IMR-90 (cell line): ENCODE results near the gene ADAMTSL1. TPM values are rescaled to one million over a fixed set of nuclear protein-coding genes. Genes with fewer than 3 reads are reported as not detected.

Experiments used
- ATAC-seq: fragments of 200-7000 bp; cut with Tn5 transposase; 2 replicates; pipeline ENCODE4 v1.9.1; 2020; ENCODE audit warnings: low read depth, mild to moderate bottlenecking, moderate library complexity
- BruUV-seq: library from RNA; stranded (reverse); fragments of 400-500 nt; replicated peaks from 2 replicates; lab custom pipeline; 2021; lab: Mats Ljungman, UMichigan
- CTCF ChIA-PET: fragments of 300-600 bp; formaldehyde crosslinking; extraction: SDS; loops from one replicate; lab custom pipeline; 2021; ENCODE audit warnings: antibody characterized with exemption; lab: Yijun Ruan, JAX
- POLR2A ChIA-PET: fragments of 300-600 bp; sonication (Branson Sonifier 250); formaldehyde crosslinking; loops from one replicate; lab custom pipeline; 2022; ENCODE audit warnings: antibody characterized with exemption; ENCODE audit not compliant: unreplicated experiment; lab: Charles Lee
- DNase-seq: peaks from one replicate; pipeline ENCODE4 v3.0.0; 2013
- H2AFZ ChIP-seq: replicated peaks from 2 replicates; pipeline ENCODE3; 2013; ENCODE audit warnings: low read length, mild to moderate bottlenecking; ENCODE audit not compliant: poor library complexity
- H2AK5ac ChIP-seq: 2 replicates; pipeline ENCODE4 v1.6.1; 2013; ENCODE audit warnings: low read depth, low read length, inconsistent platforms
- H2AK9ac ChIP-seq: replicated peaks from 2 replicates; pipeline ENCODE3; 2013; ENCODE audit warnings: mild to moderate bottlenecking, low read depth, low read length, moderate library complexity; ENCODE audit not compliant: poor library complexity
- H2BK120ac ChIP-seq: 2 replicates; pipeline ENCODE4 v1.6.1; 2013; ENCODE audit warnings: low read depth, low read length, inconsistent platforms
- H2BK15ac ChIP-seq: 3 replicates; pipeline ENCODE4 v1.6.1; 2013; ENCODE audit warnings: low read depth, low read length, inconsistent platforms
- H2BK20ac ChIP-seq: 2 replicates; pipeline ENCODE4 v1.6.1; 2013; ENCODE audit warnings: low read depth, mild to moderate bottlenecking, inconsistent platforms, low read length, moderate library complexity
- H2BK5ac ChIP-seq: 2 replicates; pipeline ENCODE4 v1.6.1; 2013; ENCODE audit warnings: mild to moderate bottlenecking, low read depth, low read length, inconsistent platforms; ENCODE audit not compliant: poor library complexity, severe bottlenecking
- H3K14ac ChIP-seq: replicated peaks from 2 replicates; pipeline ENCODE4 v1.6.1; 2013; ENCODE audit warnings: low read depth, low read length, inconsistent platforms
- H3K18ac ChIP-seq: 2 replicates; pipeline ENCODE4 v1.6.1; 2013; ENCODE audit warnings: low read depth, low read length, control low read depth
- H3K23ac ChIP-seq: 2 replicates; pipeline ENCODE4 v1.6.1; 2013; ENCODE audit warnings: low read depth, low read length, inconsistent platforms
- H3K27ac ChIP-seq: 2 replicates; pipeline ENCODE4 v1.5.1; 2013; ENCODE audit warnings: mild to moderate bottlenecking, control low read depth, low read length; ENCODE audit not compliant: insufficient read depth
- H3K27me3 ChIP-seq: 2 replicates; pipeline ENCODE4 v1.6.1; 2013; ENCODE audit warnings: low read length; ENCODE audit not compliant: control insufficient read depth, insufficient read depth
- H3K36me3 ChIP-seq: 2 replicates; pipeline ENCODE4 v1.6.1; 2013; ENCODE audit warnings: low read length, mixed read lengths; ENCODE audit not compliant: control insufficient read depth, insufficient read depth
- H3K4ac ChIP-seq: 2 replicates; pipeline ENCODE4 v1.6.1; 2013; ENCODE audit warnings: low read depth, low read length, inconsistent platforms
- H3K4me1 ChIP-seq: 2 replicates; pipeline ENCODE4 v1.6.1; 2013; ENCODE audit warnings: low read length, mixed read lengths; ENCODE audit not compliant: control insufficient read depth, insufficient read depth
- H3K4me2 ChIP-seq: 2 replicates; pipeline ENCODE4 v1.6.1; 2013; ENCODE audit warnings: low read depth, mild to moderate bottlenecking, control low read depth, low read length, moderate library complexity
- H3K4me3 ChIP-seq: 2 replicates; pipeline ENCODE4 v1.5.1; 2013; ENCODE audit warnings: low read depth, mild to moderate bottlenecking, control low read depth, low read length, moderate library complexity; ENCODE audit not compliant: insufficient read depth
- H3K56ac ChIP-seq: 2 replicates; pipeline ENCODE4 v1.6.1; 2013; ENCODE audit warnings: low read length, inconsistent platforms; ENCODE audit not compliant: insufficient read depth; ENCODE audit errors: extremely low read depth
- H3K79me1 ChIP-seq, 2 experiments: 2 replicates each; pipeline ENCODE4 v1.6.1; 2013; ENCODE audit warnings: low read length in 2 of 2, inconsistent platforms in 1 of 2, low read depth in 1 of 2
- H3K9ac ChIP-seq: 2 replicates; pipeline ENCODE4 v1.6.1; 2013; ENCODE audit warnings: low read depth, low read length, control low read depth
- H3K9me1 ChIP-seq: 2 replicates; pipeline ENCODE4 v1.6.1; 2013; ENCODE audit warnings: low read length, inconsistent platforms; ENCODE audit not compliant: insufficient read depth
- H3K9me3 ChIP-seq: 2 replicates; pipeline ENCODE4 v1.6.1; 2013; ENCODE audit warnings: low read length; ENCODE audit not compliant: control insufficient read depth, insufficient read depth
- H4K20me1 ChIP-seq: 2 replicates; pipeline ENCODE4 v1.6.1; 2013; ENCODE audit warnings: low read length, inconsistent platforms; ENCODE audit not compliant: insufficient read depth
- H4K5ac ChIP-seq: 2 replicates; pipeline ENCODE4 v1.6.1; 2013; ENCODE audit warnings: mild to moderate bottlenecking, low read depth, low read length, control low read depth
- H4K8ac ChIP-seq, 2 experiments: 2 replicates each; pipeline ENCODE4 v1.6.1; 2013; ENCODE audit warnings: low read depth in 2 of 2, low read length in 2 of 2, control low read depth in 1 of 2, inconsistent platforms in 1 of 2
- H4K91ac ChIP-seq: 2 replicates; pipeline ENCODE4 v1.6.1; 2013; ENCODE audit warnings: low read depth, low read length, inconsistent platforms; ENCODE audit not compliant: insufficient read depth
- BHLHE40 ChIP-seq: fragments of 150-350 bp; IDR thresholded peaks from 2 replicates; pipeline ENCODE4 v1.6.1; 2016; ENCODE audit warnings: mild to moderate bottlenecking, low read depth, low read length
- CEBPB ChIP-seq: IDR thresholded peaks from 2 replicates; pipeline ENCODE4 v1.6.1; 2012; ENCODE audit warnings: low read depth, low read length, improper control_type of control experiment
- CHD1 ChIP-seq: IDR thresholded peaks from 2 replicates; pipeline ENCODE4 v1.6.1; 2012; ENCODE audit warnings: low read depth, low read length, improper control_type of control experiment
- ELK1 ChIP-seq: fragments of 150-350 bp; IDR thresholded peaks from 2 replicates; pipeline ENCODE4 v1.6.1; 2016; ENCODE audit warnings: low read depth, mild to moderate bottlenecking, low read length, moderate library complexity, borderline replicate concordance
- FOS ChIP-seq: fragments of 150-350 bp; IDR thresholded peaks from 2 replicates; pipeline ENCODE4 v1.6.1; 2016; ENCODE audit warnings: low read depth, low read length
- MAFK ChIP-seq: IDR thresholded peaks from 2 replicates; pipeline ENCODE4 v1.6.1; 2012; ENCODE audit warnings: low read depth, low read length, improper control_type of control experiment
- MAZ ChIP-seq: IDR thresholded peaks from 2 replicates; pipeline ENCODE4 v1.6.1; 2012; ENCODE audit warnings: low read depth, mild to moderate bottlenecking, low read length, improper control_type of control experiment, moderate library complexity, borderline replicate concordance
- MXI1 ChIP-seq: IDR thresholded peaks from 2 replicates; pipeline ENCODE4 v1.6.1; 2012; ENCODE audit warnings: low read depth, mild to moderate bottlenecking, low read length, moderate library complexity, borderline replicate concordance
- NFE2L2 ChIP-seq: fragments of 150-350 bp; IDR thresholded peaks from 2 replicates; pipeline ENCODE4 v1.6.1; 2016; ENCODE audit warnings: low read depth, mild to moderate bottlenecking, low read length
- POLR2A ChIP-seq: IDR thresholded peaks from 2 replicates; pipeline ENCODE4 v1.6.1; 2012; ENCODE audit warnings: mild to moderate bottlenecking, low read depth, low read length
- RAD21 ChIP-seq: IDR thresholded peaks from 2 replicates; pipeline ENCODE4 v1.6.1; 2012; ENCODE audit warnings: low read length, improper control_type of control experiment
- RCOR1 ChIP-seq: IDR thresholded peaks from 2 replicates; pipeline ENCODE4 v1.6.1; 2012; ENCODE audit warnings: mild to moderate bottlenecking, low read length, improper control_type of control experiment; ENCODE audit not compliant: insufficient replicate concordance
- RFX5 ChIP-seq: IDR thresholded peaks from 2 replicates; pipeline ENCODE4 v1.8.0; 2012; ENCODE audit warnings: low read depth, mild to moderate bottlenecking, low read length, moderate library complexity
- SMC3 ChIP-seq: fragments of 150-350 bp; IDR thresholded peaks from 2 replicates; pipeline ENCODE4 v1.6.1; 2016; ENCODE audit warnings: low read depth, mild to moderate bottlenecking, antibody characterized with exemption, low read length, moderate library complexity
- USF2 ChIP-seq: fragments of 150-350 bp; IDR thresholded peaks from 2 replicates; pipeline ENCODE4 v1.6.1; 2017; ENCODE audit warnings: mild to moderate bottlenecking, antibody characterized with exemption, low read length, low read depth
- WGBS, 2 experiments: methylation state at CpG; one replicate each; pipeline versions ENCODE4 v1.1.5 to v1.1.7; 2013; ENCODE audit warnings: missing lambda C conversion rate in 2 of 2; ENCODE audit not compliant: insufficient read length in 1 of 2; ENCODE audit errors: extremely low coverage in 2 of 2; 5-methylcytosine and 5-hydroxymethylcytosine counted together
- dilution Hi-C: fragments of 300-500 bp; cut with HindIII; formaldehyde crosslinking; loops from one replicate; pipeline ENCODE4 v1.14.3; 2018; ENCODE audit warnings: low sequenced_read_pairs; ENCODE audit not compliant: unreplicated experiment
- in situ Hi-C: fragments of 300-500 bp; cut with MboI; formaldehyde crosslinking; loops from 3 replicates; pipeline ENCODE4 v1.14.3; 2019; ENCODE audit warnings: low sequenced_read_pairs, inconsistent platforms, mixed read lengths
- intact Hi-C: fragments of 100-400 bp; cut with micrococcal nuclease; formaldehyde crosslinking; loops from 2 replicates; pipeline ENCODE4 v1.10.0; 2022
- polyA plus RNA-seq, 3 experiments: library from polyadenylated mRNA; depleted of rRNA; stranded (reverse); fragments of >200 nt; gene quantifications; 2 replicates each; pipeline ENCODE4 v1.2.3, GENCODE V29; 2012; ENCODE audit warnings: low replicate concordance in 1 of 3
- total RNA-seq: library from RNA; depleted of rRNA; stranded (reverse); fragments of >200 nt; gene quantifications from 2 replicates; pipeline ENCODE4 v1.2.3, GENCODE V29; 2012
- TF ChIP-seq, protein P1 (sequence below): conservative IDR thresholded peaks from 2 replicates; pipeline ENCODE4 v1.5.1; 2012; ENCODE audit warnings: mild to moderate bottlenecking, low read depth, low read length, improper control_type of control experiment

ADAMTSL1 gene
- total and polyA plus RNA-seq, 2 of the 4 experiments (the other 2 are of a cell fraction): 38.2 to 62.2 TPM

DNA sequence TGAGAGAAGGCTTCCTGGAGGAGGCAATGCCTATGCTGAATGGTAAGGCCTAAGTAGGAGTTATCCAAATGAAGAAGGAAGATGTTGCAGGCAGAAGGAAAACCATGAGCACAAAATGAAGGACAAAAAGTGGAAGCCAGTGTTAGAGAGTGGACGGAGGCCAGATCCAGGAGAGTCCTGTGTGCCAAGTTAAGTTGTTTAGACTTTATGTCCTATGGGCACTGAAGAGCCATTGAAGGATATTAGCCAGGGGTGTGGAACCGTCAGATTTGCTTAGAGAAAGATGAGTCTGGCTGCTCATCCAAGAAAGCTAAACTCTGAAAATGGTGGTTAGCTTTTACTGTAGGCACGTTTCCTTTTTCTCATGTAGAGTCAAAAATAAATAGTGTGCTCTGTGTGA lies 254.7 kb downstream of the ADAMTSL1 start:
- Histone ChIP-seq H3K23ac (no peak overlapping the region), H2BK20ac (no peak overlapping the region), H3K4me3 (no peak overlapping the region), H3K4me1 (no peaks in the 10 kb centered on the region; the same call in 1 of the 2 replicates), H3K56ac (no peak overlapping the region), H2AK9ac (no peak overlapping the region), H4K20me1 (no peaks in the 10 kb centered on the region), H4K5ac (no peak overlapping the region), H3K27ac (no peak overlapping the region), H3K9me1 (no peaks in the 10 kb centered on the region), H3K27me3 (no peaks in the 10 kb centered on the region), H2BK15ac (no peak overlapping the region), H2AK5ac (no peak overlapping the region), H2BK5ac (no peak overlapping the region), H3K9me3 (no peaks in the 10 kb centered on the region), H4K8ac (no peak overlapping the region), H3K36me3 (no peaks in the 10 kb centered on the region), H3K79me1 (no peaks in the 10 kb centered on the region), H3K14ac (no peak overlapping the region), H3K4ac (no peak overlapping the region), H3K9ac (no peak overlapping the region), H4K91ac (no peak overlapping the region), H3K4me2 (no peak overlapping the region), H2AFZ (no peak overlapping the region), H2BK120ac (no peak overlapping the region; the same call in 1 of the 2 replicates), H3K18ac (no peak overlapping the region)
- no peak for ATAC-seq
- in situ Hi-C loops: no loop called here
- WGBS, 2 experiments: no CpG with 5 or more reads among the region's 3 CpGs
- intact Hi-C loops: no loop called here
- dilution Hi-C loops: no loop called here
- CTCF ChIA-PET: no interaction called here
- POLR2A ChIA-PET: no interaction called here
- no TSS peak for BruUV-seq
- DNase-seq: no peak
- TF ChIP-seq ELK1 (no peak), CHD1 (no peak), MAFK (no peak), RFX5 (no peak), MXI1 (no peak), BHLHE40 (no peak), USF2 (no peak), SMC3 (no peak), CEBPB (no peak), FOS (no peak), MAZ (no peak), RAD21 (no peak), RCOR1 (no peak), POLR2A (no peak), NFE2L2 (no peak)
- TF ChIP-seq, protein P1, sequence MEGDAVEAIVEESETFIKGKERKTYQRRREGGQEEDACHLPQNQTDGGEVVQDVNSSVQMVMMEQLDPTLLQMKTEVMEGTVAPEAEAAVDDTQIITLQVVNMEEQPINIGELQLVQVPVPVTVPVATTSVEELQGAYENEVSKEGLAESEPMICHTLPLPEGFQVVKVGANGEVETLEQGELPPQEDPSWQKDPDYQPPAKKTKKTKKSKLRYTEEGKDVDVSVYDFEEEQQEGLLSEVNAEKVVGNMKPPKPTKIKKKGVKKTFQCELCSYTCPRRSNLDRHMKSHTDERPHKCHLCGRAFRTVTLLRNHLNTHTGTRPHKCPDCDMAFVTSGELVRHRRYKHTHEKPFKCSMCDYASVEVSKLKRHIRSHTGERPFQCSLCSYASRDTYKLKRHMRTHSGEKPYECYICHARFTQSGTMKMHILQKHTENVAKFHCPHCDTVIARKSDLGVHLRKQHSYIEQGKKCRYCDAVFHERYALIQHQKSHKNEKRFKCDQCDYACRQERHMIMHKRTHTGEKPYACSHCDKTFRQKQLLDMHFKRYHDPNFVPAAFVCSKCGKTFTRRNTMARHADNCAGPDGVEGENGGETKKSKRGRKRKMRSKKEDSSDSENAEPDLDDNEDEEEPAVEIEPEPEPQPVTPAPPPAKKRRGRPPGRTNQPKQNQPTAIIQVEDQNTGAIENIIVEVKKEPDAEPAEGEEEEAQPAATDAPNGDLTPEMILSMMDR: no peak
